HEK293 (cell line): ENCODE data around the gene SLC25A38.
A peak's percentile ranks its signal among the peaks of the same experiment; 100 is the strongest.

Experiments used
- ATF2 ChIP-seq: fragments of 450-650 bp; formaldehyde crosslinking; IDR thresholded peaks from 2 replicates; pipeline ENCODE4 v1.5.1; 2016; ENCODE audit warnings: missing biosample characterization, missing genetic modification characterization, low read depth
- BCL11A ChIP-seq: fragments of 450-650 bp; formaldehyde crosslinking; IDR thresholded peaks from 2 replicates; pipeline ENCODE4 v1.5.1; 2016; ENCODE audit warnings: low read depth, missing biosample characterization, missing genetic modification characterization
- GLIS1 ChIP-seq: fragments of 450-650 bp; formaldehyde crosslinking; IDR thresholded peaks from 2 replicates; pipeline ENCODE4 v1.5.1; 2016; ENCODE audit warnings: missing biosample characterization, missing genetic modification characterization
- IKZF3 ChIP-seq: fragments of 450-650 bp; IDR thresholded peaks from 2 replicates; pipeline ENCODE4 v1.5.0; 2018; ENCODE audit warnings: missing biosample characterization, mild to moderate bottlenecking, missing genetic modification characterization, moderate library complexity
- KLF10 ChIP-seq: fragments of 450-650 bp; IDR thresholded peaks from 2 replicates; pipeline ENCODE4 v1.5.1; 2018; ENCODE audit warnings: missing biosample characterization, mild to moderate bottlenecking, missing genetic modification characterization
- KLF8 ChIP-seq: fragments of 450-650 bp; formaldehyde crosslinking; IDR thresholded peaks from 2 replicates; pipeline ENCODE4 v1.5.1; 2016; ENCODE audit warnings: missing biosample characterization, missing genetic modification characterization
- PATZ1 ChIP-seq: fragments of 450-650 bp; formaldehyde crosslinking; IDR thresholded peaks from 2 replicates; pipeline ENCODE4 v1.5.1; 2016; ENCODE audit warnings: missing biosample characterization, missing genetic modification characterization
- TRIM28 ChIP-seq: IDR thresholded peaks from 2 replicates; pipeline ENCODE4 v1.6.1; 2011; ENCODE audit warnings: low read length, control low read depth, borderline replicate concordance
- ZBTB10 ChIP-seq: fragments of 450-650 bp; formaldehyde crosslinking; IDR thresholded peaks from 2 replicates; pipeline ENCODE4 v1.5.1; 2016; ENCODE audit warnings: missing biosample characterization, missing genetic modification characterization
- ZBTB17 ChIP-seq: fragments of 450-650 bp; formaldehyde crosslinking; IDR thresholded peaks from 2 replicates; pipeline ENCODE4 v1.5.1; 2016; ENCODE audit warnings: missing biosample characterization, missing genetic modification characterization
- ZBTB20 ChIP-seq: fragments of 450-650 bp; formaldehyde crosslinking; IDR thresholded peaks from 2 replicates; pipeline ENCODE4 v1.5.1; 2016; ENCODE audit warnings: missing biosample characterization, missing genetic modification characterization
- ZNF157 ChIP-seq: fragments of 450-650 bp; formaldehyde crosslinking; IDR thresholded peaks from 2 replicates; pipeline ENCODE4 v1.5.1; 2016; ENCODE audit warnings: missing biosample characterization, missing genetic modification characterization
- ZNF19 ChIP-seq: fragments of 450-650 bp; formaldehyde crosslinking; IDR thresholded peaks from 2 replicates; pipeline ENCODE4; 2016; ENCODE audit warnings: missing biosample characterization, missing genetic modification characterization, low read depth
- ZNF248 ChIP-seq: fragments of 450-650 bp; formaldehyde crosslinking; IDR thresholded peaks from 2 replicates; pipeline ENCODE4 v1.5.1; 2017; ENCODE audit warnings: missing biosample characterization, missing genetic modification characterization
- ZNF341 ChIP-seq: fragments of 450-650 bp; formaldehyde crosslinking; IDR thresholded peaks from 2 replicates; pipeline ENCODE4; 2016; ENCODE audit warnings: low read depth, missing biosample characterization, missing genetic modification characterization
- ZNF362 ChIP-seq: fragments of 450-650 bp; formaldehyde crosslinking; IDR thresholded peaks from 2 replicates; pipeline ENCODE4 v1.5.1; 2016; ENCODE audit warnings: missing biosample characterization, missing genetic modification characterization
- ZNF394 ChIP-seq: fragments of 450-650 bp; formaldehyde crosslinking; IDR thresholded peaks from 2 replicates; pipeline ENCODE4 v1.5.1; 2016; ENCODE audit warnings: missing biosample characterization, missing genetic modification characterization, mild to moderate bottlenecking, moderate library complexity, borderline replicate concordance
- ZNF423 ChIP-seq: fragments of 450-650 bp; formaldehyde crosslinking; IDR thresholded peaks from 2 replicates; pipeline ENCODE4 v1.5.1; 2016; ENCODE audit warnings: missing biosample characterization, missing genetic modification characterization
- ZNF426 ChIP-seq: fragments of 450-650 bp; formaldehyde crosslinking; IDR thresholded peaks from 2 replicates; pipeline ENCODE4 v1.5.1; 2017; ENCODE audit warnings: missing biosample characterization, missing genetic modification characterization, mild to moderate bottlenecking, inconsistent platforms, moderate library complexity
- ZNF501 ChIP-seq: fragments of 450-650 bp; formaldehyde crosslinking; IDR thresholded peaks from 2 replicates; pipeline ENCODE4 v1.5.1; 2016; ENCODE audit warnings: missing biosample characterization, missing genetic modification characterization
- ZNF600 ChIP-seq: fragments of 450-650 bp; formaldehyde crosslinking; IDR thresholded peaks from 2 replicates; pipeline ENCODE4 v1.5.1; 2016; ENCODE audit warnings: missing biosample characterization, missing genetic modification characterization
- ZNF623 ChIP-seq: fragments of 450-650 bp; formaldehyde crosslinking; IDR thresholded peaks from 2 replicates; pipeline ENCODE4 v1.5.1; 2016; ENCODE audit warnings: missing biosample characterization, missing genetic modification characterization
- ZNF626 ChIP-seq: fragments of 450-650 bp; sonication (Bioruptor Pico); formaldehyde crosslinking; IDR thresholded peaks from 2 replicates; pipeline ENCODE4 v1.5.1; 2018; ENCODE audit warnings: missing biosample characterization, missing genetic modification characterization, inconsistent platforms
- ZNF629 ChIP-seq: fragments of 450-650 bp; formaldehyde crosslinking; IDR thresholded peaks from 2 replicates; pipeline ENCODE4 v1.5.1; 2017; ENCODE audit warnings: missing biosample characterization, missing genetic modification characterization
- ZNF654 ChIP-seq: fragments of 450-650 bp; formaldehyde crosslinking; IDR thresholded peaks from 2 replicates; pipeline ENCODE4 v1.5.1; 2016; ENCODE audit warnings: low read depth, missing biosample characterization, missing genetic modification characterization
- ZNF692 ChIP-seq: fragments of 450-650 bp; formaldehyde crosslinking; IDR thresholded peaks from 2 replicates; pipeline ENCODE4 v1.5.1; 2016; ENCODE audit warnings: missing biosample characterization, missing genetic modification characterization
- ZNF768 ChIP-seq: fragments of 450-650 bp; formaldehyde crosslinking; IDR thresholded peaks from 2 replicates; pipeline ENCODE4 v1.5.1; 2018; ENCODE audit warnings: missing biosample characterization, mild to moderate bottlenecking, missing genetic modification characterization
- ZNF792 ChIP-seq: fragments of 450-650 bp; formaldehyde crosslinking; IDR thresholded peaks from 2 replicates; pipeline ENCODE4 v1.5.1; 2016; ENCODE audit warnings: missing biosample characterization, missing genetic modification characterization
- ZNF830 ChIP-seq: fragments of 450-650 bp; IDR thresholded peaks from 2 replicates; pipeline ENCODE4 v1.5.0; 2018; ENCODE audit warnings: missing biosample characterization, missing genetic modification characterization, low read depth, mild to moderate bottlenecking, moderate library complexity

Gene SLC25A38

GRCh38 chr3:39383045-39383880 is at the start of gene SLC25A38 (continued):
- TF ChIP-seq ZNF362 (peak; percentile 35; the same call in 1 of the 2 replicates), ZNF157 (tag by site-specific recombination) (no peak), ZNF426 (tag by site-specific recombination) (no peak), ATF2 (tag by site-specific recombination) (no peak), TRIM28 (no peak), ZNF654 (tag by site-specific recombination) (no peak; the same call in 1 of the 2 replicates), KLF10 (tag by site-specific recombination) (peak; percentile 34; the same call in 1 of the 2 replicates), ZNF501 (tag by site-specific recombination) (peak; percentile 20; the same call in 1 of the 2 replicates), PATZ1 (no peak), ZBTB17 (tag by site-specific recombination) (peak; percentile 90), ZNF600 (peak; percentile 61; the same call in 1 of the 2 replicates), ZNF423 (no peak), ZNF394 (tag by site-specific recombination) (no peak), ZNF768 (tag by site-specific recombination) (no peak), ZNF626 (tag by site-specific recombination) (no peak), ZNF341 (tag by site-specific recombination) (peak; percentile 10; the same call in 1 of the 2 replicates), ZBTB20 (tag by site-specific recombination) (peak; percentile 73; the same call in 1 of the 2 replicates), ZNF623 (no peak), ZNF692 (tag by site-specific recombination) (peak; percentile 45; the same call in 1 of the 2 replicates), KLF8 (tag by site-specific recombination) (peak; percentile 45; the same call in 1 of the 2 replicates), BCL11A (tag by site-specific recombination) (no peak), IKZF3 (tag by site-specific recombination) (peak; percentile 55; the same call in 1 of the 2 replicates), ZNF19 (no peak), ZNF629 (peak; percentile 77), ZBTB10 (tag by site-specific recombination) (peak; percentile 48; the same call in 1 of the 2 replicates), ZNF248 (no peak), GLIS1 (tag by site-specific recombination) (no peak; the same call in 1 of the 2 replicates), ZNF792 (tag by site-specific recombination) (no peak), ZNF830 (tag by site-specific recombination) (no peak)
